Mesothelial cell of epicardium (in vitro differentiated cells): Measurements from ENCODE around the gene RTL1. TPM values are rescaled to one million over a fixed set of nuclear protein-coding genes. Genes with fewer than 3 reads are reported as not detected.

ENCODE experiments used
- DNase-seq, 2 experiments: peaks; one replicate each; pipeline ENCODE4 v3.0.0; 2021; ENCODE audit warnings: low spot score in 2 of 2; ENCODE audit not compliant: unreplicated experiment in 2 of 2
- H3K27ac Mint-ChIP-seq: 2 replicates; pipeline ENCODE4 v1.8.0; 2021; ENCODE audit warnings: mixed read lengths
- H3K27me3 Mint-ChIP-seq: 2 replicates; pipeline ENCODE4 v1.8.0; 2021; ENCODE audit warnings: low read depth, mixed read lengths
- H3K36me3 Mint-ChIP-seq: 2 replicates; pipeline ENCODE4 v1.8.0; 2021; ENCODE audit warnings: mixed read lengths
- H3K4me1 Mint-ChIP-seq: 2 replicates; pipeline ENCODE4 v1.8.0; 2021; ENCODE audit warnings: mixed read lengths
- H3K4me3 Mint-ChIP-seq: 2 replicates; pipeline ENCODE4 v1.8.0; 2021; ENCODE audit warnings: mild to moderate bottlenecking, moderate library complexity, mixed read lengths
- H3K9me3 Mint-ChIP-seq: 2 replicates; pipeline ENCODE4 v1.8.0; 2021; ENCODE audit warnings: mixed read lengths
- total RNA-seq: library from RNA; stranded (reverse); gene quantifications from 3 replicates; pipeline ENCODE4 v1.2.1, GENCODE V29; 2021
- TF ChIP-seq, protein P1 (sequence below): fragments of 200-600 bp; sonication (generic); IDR thresholded peaks from one replicate; pipeline ENCODE4 v1.5.0; 2021; ENCODE audit warnings: antibody characterized with exemption; ENCODE audit not compliant: unreplicated experiment

Gene RTL1
- total RNA-seq, 1 donor from 2014 or later = 9.3 TPM

DNA sequence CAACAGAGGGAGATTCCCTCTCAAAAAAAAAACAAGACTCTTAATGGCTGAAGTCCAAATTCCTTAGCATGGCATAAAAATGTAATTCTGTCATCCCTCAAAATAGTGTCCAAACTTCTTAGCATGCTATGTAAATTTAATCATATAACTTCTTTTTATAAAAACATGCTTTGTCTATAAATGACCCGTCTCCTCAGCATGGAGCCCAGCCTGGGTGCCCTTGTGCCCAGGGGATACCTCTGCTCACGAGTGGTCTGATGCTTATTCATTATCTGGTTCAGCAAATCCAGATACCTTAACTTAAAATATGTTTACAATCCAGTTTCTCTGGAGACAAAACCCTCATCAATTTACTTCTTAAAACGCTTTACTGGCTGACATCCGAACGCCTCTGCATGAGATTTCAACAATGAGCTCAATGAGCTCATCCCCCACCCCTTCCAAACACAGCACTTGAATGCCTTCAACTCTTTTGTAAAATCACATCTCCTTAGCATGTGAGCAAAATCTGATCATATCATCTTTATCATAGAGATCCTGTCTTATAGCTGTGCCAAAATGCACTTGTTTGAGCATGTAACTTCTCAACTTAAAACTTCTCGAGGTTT is 15.7 kb downstream of the RTL1 start:
- peaks cover 9% of the 10 kb centered on the region for H3K9me3 Mint-ChIP-seq
- peaks cover 4% of the 10 kb centered on the region for H3K27me3 Mint-ChIP-seq
- H3K27ac Mint-ChIP-seq = peak overlapping the region; percentile 1
- peaks cover 37% of the 10 kb centered on the region for H3K4me1 Mint-ChIP-seq
- no peaks in the 10 kb centered on the region for H3K36me3 Mint-ChIP-seq
- no peak for DNase-seq
- TF ChIP-seq, protein P1, sequence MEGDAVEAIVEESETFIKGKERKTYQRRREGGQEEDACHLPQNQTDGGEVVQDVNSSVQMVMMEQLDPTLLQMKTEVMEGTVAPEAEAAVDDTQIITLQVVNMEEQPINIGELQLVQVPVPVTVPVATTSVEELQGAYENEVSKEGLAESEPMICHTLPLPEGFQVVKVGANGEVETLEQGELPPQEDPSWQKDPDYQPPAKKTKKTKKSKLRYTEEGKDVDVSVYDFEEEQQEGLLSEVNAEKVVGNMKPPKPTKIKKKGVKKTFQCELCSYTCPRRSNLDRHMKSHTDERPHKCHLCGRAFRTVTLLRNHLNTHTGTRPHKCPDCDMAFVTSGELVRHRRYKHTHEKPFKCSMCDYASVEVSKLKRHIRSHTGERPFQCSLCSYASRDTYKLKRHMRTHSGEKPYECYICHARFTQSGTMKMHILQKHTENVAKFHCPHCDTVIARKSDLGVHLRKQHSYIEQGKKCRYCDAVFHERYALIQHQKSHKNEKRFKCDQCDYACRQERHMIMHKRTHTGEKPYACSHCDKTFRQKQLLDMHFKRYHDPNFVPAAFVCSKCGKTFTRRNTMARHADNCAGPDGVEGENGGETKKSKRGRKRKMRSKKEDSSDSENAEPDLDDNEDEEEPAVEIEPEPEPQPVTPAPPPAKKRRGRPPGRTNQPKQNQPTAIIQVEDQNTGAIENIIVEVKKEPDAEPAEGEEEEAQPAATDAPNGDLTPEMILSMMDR = no peak
- H3K4me3 Mint-ChIP-seq = no peak overlapping the region

DNA sequence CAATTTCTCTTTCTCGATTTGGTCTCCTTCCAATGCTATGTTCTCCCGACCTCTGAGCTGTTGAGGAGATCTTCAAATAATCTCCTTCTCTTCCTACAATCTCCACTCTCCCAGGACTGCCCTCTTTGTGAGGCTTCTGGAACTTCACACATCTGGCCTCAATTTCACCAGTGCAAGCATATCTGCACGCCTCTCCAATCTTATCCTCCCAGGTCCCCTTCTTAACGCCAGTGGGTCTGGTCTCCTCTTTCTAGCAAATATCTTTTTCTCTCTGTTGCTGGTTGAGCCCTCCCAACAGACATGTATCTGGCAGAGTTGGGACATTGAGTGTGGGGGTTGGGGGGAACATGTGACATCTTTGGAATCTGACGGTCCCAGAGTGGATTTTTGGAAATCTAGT is 17.9 kb downstream of the RTL1 start:
- Mint-ChIP-seq H3K9me3 (peaks cover 22% of the 10 kb centered on the region), H3K4me1 (peaks cover 37% of the 10 kb centered on the region), H3K36me3 (no peaks in the 10 kb centered on the region), H3K27me3 (peaks cover 4% of the 10 kb centered on the region), H3K27ac (peak overlapping the region; percentile 17), H3K4me3 (no peak overlapping the region)
- DNase-seq = no peak
- TF ChIP-seq, protein P1 = no peak

DNA sequence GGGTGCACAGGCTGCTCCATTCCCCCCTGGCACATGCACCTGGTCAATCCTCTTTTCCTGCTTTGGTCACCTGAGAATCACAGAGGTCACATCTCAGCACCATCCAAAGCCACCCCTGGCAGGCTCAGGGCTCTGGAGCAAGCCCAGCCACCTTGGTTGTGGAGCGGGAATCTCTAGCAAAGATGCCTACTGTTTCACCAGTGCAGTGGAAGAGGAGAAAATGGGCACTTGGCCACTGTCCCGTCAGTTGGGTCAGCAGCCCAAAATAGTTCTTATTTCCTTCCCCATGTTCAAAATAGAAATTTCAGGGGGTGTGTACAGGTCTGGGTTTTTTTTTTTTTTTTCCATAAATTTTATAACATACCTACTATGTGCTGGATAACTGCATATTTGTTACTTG is 18.3 kb downstream of the RTL1 start:
- TF ChIP-seq, protein P1 = no peak
- Mint-ChIP-seq H3K4me1 (peaks cover 37% of the 10 kb centered on the region), H3K9me3 (peaks cover 22% of the 10 kb centered on the region), H3K27me3 (peaks cover 4% of the 10 kb centered on the region), H3K36me3 (no peaks in the 10 kb centered on the region), H3K27ac (no peak overlapping the region), H3K4me3 (no peak overlapping the region)
- no peak for DNase-seq

DNA sequence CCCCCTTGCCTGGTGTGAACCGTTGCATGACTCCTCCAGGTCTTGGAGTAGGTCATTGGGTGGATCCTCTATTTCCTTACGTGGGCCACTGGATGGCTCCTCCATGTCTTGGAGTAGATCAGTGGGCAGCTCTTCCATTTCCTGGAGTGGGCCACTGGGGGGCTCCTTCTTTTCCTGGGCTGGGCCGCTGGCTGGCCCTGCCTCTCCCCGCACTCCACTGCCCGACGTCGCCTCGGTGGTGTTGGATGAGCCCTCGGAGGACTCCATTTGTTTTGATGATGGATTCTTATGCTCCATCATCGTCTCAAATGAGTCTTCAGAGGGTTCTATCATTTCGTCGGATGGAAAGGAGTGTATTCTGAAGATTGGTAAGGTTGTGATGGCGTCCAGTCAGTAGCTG is 19.1 kb downstream of the RTL1 start:
- DNase-seq = no peak
- H3K27me3 Mint-ChIP-seq = peaks cover 4% of the 10 kb centered on the region
- no peak overlapping the region for H3K4me3 Mint-ChIP-seq
- no peaks in the 10 kb centered on the region for H3K36me3 Mint-ChIP-seq
- H3K4me1 Mint-ChIP-seq = peaks cover 33% of the 10 kb centered on the region
- H3K9me3 Mint-ChIP-seq = peaks cover 22% of the 10 kb centered on the region
- TF ChIP-seq, protein P1 = no peak
- H3K27ac Mint-ChIP-seq = no peak overlapping the region

DNA sequence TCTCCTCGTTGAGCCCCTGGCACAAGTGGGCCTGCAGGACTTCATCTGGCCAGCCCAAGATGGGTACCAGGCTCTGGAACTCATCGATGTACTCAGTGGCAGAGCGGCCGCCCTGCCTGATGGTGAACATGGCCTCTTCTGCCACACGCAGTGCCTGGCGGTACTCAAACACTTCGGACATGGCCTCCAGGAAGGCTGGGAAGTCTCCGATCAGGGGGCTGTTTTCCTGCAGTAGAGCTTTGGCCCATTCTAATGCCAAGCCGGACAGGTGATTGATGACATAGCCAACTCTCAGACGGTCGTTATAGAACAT is 19.8 kb downstream of the RTL1 start:
- H3K4me3 Mint-ChIP-seq = no peak overlapping the region

More for the DNA sequence above, 19.8 kb downstream of the RTL1 start:
- TF ChIP-seq, protein P1 = no peak
- peaks cover 26% of the 10 kb centered on the region for H3K4me1 Mint-ChIP-seq
- H3K36me3 Mint-ChIP-seq = no peaks in the 10 kb centered on the region
- DNase-seq = no peak
- H3K27ac Mint-ChIP-seq = no peak overlapping the region
- H3K9me3 Mint-ChIP-seq = peaks cover 22% of the 10 kb centered on the region
- peaks cover 4% of the 10 kb centered on the region for H3K27me3 Mint-ChIP-seq
